EL (cell line): ENCODE data around the gene ITSN1.

Source experiments
- DNase-seq: peaks from one replicate; pipeline ENCODE4 v3.0.0-alpha.2; 2016

Gene ITSN1

DNA sequence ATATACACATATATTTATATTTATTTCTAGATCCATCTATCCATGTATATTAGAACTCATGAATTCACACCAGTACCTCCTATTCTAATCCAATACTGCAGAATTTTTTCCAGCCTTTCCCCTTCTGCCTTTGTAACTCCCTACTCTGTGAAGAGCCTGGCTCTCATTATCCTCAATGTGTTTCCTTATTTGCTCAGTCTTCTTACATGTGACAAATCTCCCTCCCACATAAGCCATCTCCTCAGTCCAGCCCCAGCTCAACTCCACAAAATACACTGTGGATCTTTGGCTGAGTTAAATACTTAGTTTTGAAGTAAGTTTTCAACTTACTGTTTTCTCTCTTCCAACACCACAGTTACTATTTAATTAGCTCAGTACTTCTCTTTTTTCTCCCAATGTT is 227.6 kb downstream of the ITSN1 start:
- DNase-seq, result no peak

DNA sequence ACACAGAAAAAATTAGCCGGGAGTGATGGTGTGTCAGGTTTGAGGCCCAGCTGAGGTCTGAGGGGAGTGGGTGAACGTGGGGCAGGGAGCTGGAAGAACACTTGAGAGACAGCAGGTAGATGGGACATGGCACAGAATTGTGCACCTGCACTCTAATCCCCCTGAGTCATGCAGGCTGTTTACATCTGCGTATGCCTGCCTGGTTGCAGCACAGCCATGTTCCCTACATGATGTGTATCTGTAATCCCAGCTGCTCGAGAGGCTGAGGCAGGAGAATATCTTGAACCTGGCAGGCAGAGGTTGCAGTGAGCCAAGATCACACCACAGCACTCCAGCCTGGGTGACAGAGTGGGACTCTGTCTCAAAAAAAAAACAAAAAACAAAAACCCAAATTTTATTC is 228.5 kb downstream of the ITSN1 start:
- DNase-seq, result no peak

- peak; percentile 49 for DNase-seq
These were observed 228.9 kb downstream of the ITSN1 start for GRCh38 chr21:33871171-33871570.

GRCh38 chr21:33872881-33873515 is 230.7 kb downstream of the ITSN1 start:
- no peak for DNase-seq

DNA sequence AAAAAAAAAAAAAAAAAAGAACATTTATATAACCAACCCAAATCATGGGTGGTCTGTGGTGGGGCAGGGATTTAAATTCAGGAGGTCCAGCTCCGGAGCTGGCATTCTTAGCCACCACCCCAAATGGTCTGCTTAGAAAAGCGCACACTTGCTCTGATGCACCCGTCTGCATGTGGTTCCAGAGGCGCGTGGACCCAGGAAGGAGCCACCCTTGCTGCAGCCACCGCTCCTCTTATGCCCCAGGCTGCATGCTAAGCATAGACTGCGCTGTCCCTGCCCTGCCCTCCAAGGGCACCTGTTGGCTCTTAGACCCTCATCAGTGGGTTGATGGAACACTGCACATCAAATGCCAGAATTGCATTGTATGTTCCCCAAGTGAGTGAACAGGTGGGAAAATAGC is 231.9 kb downstream of the ITSN1 start:
- no peak for DNase-seq

GRCh38 chr21:33875026-33875695 is 232.9 kb downstream of the ITSN1 start:
- no peak for DNase-seq

DNA sequence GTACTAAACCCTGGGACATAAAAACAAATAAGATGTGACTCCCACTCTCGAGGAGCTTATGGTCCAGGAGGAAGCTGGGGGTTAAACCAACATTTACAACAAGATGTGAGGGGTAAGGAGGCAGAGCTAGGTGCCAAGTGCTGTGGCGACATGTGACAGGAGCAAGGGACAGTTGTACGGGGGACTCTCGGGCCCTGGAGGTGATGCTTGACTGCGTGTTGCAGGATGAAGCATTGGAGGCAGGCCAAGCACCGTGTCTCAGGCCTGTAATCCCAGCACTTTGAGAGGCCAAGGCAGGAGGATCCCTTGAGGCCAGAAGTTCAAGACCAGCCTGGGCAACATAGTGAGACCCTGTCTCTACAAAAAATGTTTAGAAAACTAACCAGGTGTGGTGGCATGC is 236.5 kb downstream of the ITSN1 start:
- DNase-seq, result no peak

DNA sequence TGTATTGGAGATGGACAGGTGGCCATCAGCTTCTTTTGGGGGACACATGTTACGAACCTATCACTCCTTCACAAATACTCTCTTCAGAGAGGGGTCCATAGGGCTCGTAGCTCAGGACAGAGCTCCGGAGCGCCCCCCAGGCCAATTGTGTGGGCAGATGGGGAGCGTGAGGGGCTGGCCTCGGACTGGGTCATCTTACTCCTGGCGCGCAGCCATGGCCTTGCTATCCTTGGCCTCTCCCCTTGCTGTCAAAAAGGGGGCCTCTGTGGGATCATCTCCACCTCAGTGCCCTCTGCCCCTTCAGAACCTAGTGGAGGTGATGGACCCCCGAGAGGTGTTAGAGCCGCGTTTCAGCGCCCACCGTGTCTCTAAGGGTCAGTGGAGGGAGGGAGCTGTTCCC is 238.3 kb downstream of the ITSN1 start:
- DNase-seq, result no peak

- DNase-seq, result no peak
These were observed 239.6 kb downstream of the ITSN1 start for GRCh38 chr21:33881689-33882440.

GRCh38 chr21:33883118-33883517 is 240.8 kb downstream of the ITSN1 start:
- no peak for DNase-seq

GRCh38 chr21:33884376-33885171 is 242.3 kb downstream of the ITSN1 start:
- peak; percentile 75 for DNase-seq

- no peak for DNase-seq
These were observed 242.8 kb downstream of the ITSN1 start for GRCh38 chr21:33885172-33885514.

- DNase-seq, result no peak
These were observed 244.0 kb downstream of the ITSN1 start for GRCh38 chr21:33886321-33886720.

- no peak for DNase-seq
These were observed 247.9 kb downstream of the ITSN1 start for GRCh38 chr21:33890187-33890586.

- DNase-seq, result no peak
These were observed 250.6 kb downstream of the ITSN1 start for GRCh38 chr21:33892853-33893252.

- DNase-seq, result no peak
These were observed 251.6 kb downstream of the ITSN1 start for GRCh38 chr21:33893917-33894316.

DNA sequence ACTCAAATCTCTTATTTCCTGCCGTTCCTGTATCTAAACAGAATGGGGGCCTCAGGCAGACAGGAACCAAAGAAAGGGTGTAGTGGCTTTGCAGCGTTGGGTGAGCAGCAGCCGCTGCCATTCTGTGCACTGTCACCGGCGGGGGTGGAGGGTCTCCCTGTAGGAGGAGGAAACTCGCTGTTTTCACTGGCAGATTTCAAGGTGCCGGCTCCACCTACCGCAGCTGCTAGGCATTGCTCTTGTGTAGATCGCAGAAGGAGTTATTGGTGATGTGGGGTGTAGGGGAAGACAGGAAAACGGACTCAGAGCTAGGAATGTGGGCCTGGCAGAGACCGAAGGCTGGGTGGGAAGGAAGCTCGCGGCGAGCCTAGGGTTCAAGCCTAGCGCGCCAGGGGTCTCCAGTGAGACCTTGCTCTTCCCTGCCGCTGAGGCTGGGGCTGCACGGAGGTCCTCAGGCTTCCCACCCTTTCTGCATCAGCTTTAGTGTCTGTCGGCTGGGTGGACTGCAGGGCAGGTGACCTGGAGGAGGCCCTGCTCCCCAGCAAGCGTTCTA is 252.5 kb downstream of the ITSN1 start:
- peak; percentile 90 for DNase-seq

DNA sequence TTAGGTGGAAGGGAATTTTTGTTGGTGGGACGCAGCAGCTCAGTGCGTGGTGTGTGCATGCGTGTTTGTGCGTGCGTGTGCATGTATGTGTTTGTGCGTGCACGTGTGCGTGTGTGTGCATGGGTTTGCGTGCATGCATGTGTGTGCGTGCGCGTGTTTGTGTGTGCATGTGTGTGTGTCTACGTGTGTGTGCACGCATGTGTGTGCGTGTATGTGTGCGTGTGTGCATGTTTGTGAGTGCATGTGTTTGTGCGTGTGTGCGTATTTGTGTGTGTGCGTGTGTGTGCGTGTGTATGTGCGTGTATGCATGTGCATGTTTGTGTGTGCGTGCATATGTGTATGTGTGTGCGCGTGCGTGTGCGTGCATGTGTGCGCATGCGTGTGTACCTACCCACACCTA is 253.1 kb downstream of the ITSN1 start:
- no peak for DNase-seq

GRCh38 chr21:33896691-33897090 is 254.4 kb downstream of the ITSN1 start:
- DNase-seq, result no peak

DNA sequence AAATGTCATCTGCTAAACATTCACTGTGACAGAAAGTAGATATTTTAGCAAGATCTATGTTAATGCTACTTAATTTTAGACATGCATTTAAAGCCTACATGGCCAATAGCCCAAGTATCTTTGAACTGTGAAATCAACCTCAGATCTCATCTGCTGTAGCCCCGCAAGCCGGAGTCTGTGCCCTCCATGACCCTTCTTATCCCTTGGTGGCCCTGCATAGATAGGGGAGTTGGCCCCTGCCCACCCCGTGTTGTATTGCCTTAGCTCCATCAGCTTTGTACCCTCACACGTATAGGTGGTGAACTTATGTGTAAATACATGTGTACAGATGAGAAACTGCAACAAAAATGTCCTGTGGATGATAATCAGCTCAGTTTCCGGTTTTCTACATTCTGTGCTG is 254.8 kb downstream of the ITSN1 start:
- no peak for DNase-seq

GRCh38 chr21:33897739-33898138 is 255.4 kb downstream of the ITSN1 start:
- DNase-seq, result no peak

DNA sequence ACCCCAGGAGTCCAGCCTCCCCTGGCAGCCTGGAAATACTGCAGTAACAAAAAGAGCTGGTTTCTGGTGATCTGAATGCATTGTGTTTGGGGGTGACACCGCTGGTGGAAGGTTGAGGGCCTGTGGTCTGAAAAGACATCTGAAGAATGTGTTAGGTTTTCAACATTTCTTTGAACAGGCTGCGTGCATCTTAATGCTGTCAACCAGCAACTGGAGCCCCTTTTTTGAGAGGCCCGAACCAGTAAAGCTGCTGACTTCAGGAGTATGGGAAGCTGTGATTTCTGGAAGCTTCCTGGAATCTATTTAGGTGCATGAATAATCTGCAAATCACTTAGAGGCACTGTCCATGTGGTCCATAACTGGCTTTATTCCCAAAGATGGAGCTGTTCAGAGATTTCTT is 256.3 kb downstream of the ITSN1 start:
- DNase-seq, result peak; percentile 39

GRCh38 chr21:33899199-33899598 is 256.9 kb downstream of the ITSN1 start:
- peak; percentile 37 for DNase-seq
